ENCODE measurements around the gene CHD6.

GRCh38 chr20:41395667-41396664 lies 222.2 kb downstream of the CHD6 start:
- TF ChIP-seq, protein P1, sequence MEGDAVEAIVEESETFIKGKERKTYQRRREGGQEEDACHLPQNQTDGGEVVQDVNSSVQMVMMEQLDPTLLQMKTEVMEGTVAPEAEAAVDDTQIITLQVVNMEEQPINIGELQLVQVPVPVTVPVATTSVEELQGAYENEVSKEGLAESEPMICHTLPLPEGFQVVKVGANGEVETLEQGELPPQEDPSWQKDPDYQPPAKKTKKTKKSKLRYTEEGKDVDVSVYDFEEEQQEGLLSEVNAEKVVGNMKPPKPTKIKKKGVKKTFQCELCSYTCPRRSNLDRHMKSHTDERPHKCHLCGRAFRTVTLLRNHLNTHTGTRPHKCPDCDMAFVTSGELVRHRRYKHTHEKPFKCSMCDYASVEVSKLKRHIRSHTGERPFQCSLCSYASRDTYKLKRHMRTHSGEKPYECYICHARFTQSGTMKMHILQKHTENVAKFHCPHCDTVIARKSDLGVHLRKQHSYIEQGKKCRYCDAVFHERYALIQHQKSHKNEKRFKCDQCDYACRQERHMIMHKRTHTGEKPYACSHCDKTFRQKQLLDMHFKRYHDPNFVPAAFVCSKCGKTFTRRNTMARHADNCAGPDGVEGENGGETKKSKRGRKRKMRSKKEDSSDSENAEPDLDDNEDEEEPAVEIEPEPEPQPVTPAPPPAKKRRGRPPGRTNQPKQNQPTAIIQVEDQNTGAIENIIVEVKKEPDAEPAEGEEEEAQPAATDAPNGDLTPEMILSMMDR (conservative IDR thresholded peaks at IDR 0.05; ENCODE audit: low read depth in 2 of 2), result no peak
- TF ChIP-seq EZH2phosphoT487 (IDR thresholded peaks at IDR 0.05; ENCODE audit: unreplicated experiment) (no peak), ZNF331 (CRISPR knock-in tag; IDR thresholded peaks at IDR 0.05; ENCODE audit: low read depth) (no peak), ETS1 (IDR thresholded peaks at IDR 0.05) (no peak), NANOG (IDR thresholded peaks at IDR 0.05; ENCODE audit: borderline replicate concordance) (no peak), CREB1 (CRISPR knock-in tag; IDR thresholded peaks at IDR 0.05; ENCODE audit: low read depth) (no peak), POLR2AphosphoS5 (IDR thresholded peaks at IDR 0.05; ENCODE audit: low read depth) (no peak), EZH2 (IDR thresholded peaks at IDR 0.05; ENCODE audit: low read depth, unreplicated experiment) (no peak)
- TF ChIP-seq, protein P2, sequence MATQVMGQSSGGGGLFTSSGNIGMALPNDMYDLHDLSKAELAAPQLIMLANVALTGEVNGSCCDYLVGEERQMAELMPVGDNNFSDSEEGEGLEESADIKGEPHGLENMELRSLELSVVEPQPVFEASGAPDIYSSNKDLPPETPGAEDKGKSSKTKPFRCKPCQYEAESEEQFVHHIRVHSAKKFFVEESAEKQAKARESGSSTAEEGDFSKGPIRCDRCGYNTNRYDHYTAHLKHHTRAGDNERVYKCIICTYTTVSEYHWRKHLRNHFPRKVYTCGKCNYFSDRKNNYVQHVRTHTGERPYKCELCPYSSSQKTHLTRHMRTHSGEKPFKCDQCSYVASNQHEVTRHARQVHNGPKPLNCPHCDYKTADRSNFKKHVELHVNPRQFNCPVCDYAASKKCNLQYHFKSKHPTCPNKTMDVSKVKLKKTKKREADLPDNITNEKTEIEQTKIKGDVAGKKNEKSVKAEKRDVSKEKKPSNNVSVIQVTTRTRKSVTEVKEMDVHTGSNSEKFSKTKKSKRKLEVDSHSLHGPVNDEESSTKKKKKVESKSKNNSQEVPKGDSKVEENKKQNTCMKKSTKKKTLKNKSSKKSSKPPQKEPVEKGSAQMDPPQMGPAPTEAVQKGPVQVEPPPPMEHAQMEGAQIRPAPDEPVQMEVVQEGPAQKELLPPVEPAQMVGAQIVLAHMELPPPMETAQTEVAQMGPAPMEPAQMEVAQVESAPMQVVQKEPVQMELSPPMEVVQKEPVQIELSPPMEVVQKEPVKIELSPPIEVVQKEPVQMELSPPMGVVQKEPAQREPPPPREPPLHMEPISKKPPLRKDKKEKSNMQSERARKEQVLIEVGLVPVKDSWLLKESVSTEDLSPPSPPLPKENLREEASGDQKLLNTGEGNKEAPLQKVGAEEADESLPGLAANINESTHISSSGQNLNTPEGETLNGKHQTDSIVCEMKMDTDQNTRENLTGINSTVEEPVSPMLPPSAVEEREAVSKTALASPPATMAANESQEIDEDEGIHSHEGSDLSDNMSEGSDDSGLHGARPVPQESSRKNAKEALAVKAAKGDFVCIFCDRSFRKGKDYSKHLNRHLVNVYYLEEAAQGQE (IDR thresholded peaks at IDR 0.05; ENCODE audit: unreplicated experiment), result no peak
